Right atrium auricular region (tissue), 2 donors: ENCODE data around the gene SLC6A1. TPM values are rescaled to one million over a fixed set of nuclear protein-coding genes. Genes with fewer than 3 reads are reported as not detected.

Experiments used
- DNase-seq: peaks from one replicate; pipeline ENCODE4 v3.0.0-alpha.2; 2019; ENCODE audit warnings: low spot score
- H3K27ac ChIP-seq, 2 donors: fragments of 200-600 bp; sonication (generic); 1 replicate in 1 of 2; 2 replicates in 1 of 2; pipeline ENCODE4 v1.5.1; 2016 to 2019
- H3K27me3 ChIP-seq, 2 donors: fragments of 200-600 bp; sonication (generic); one replicate each; pipeline versions ENCODE4 v1.5.1 to v1.6.0; 2017 to 2019
- H3K36me3 ChIP-seq: fragments of 200-600 bp; sonication (generic); one replicate; pipeline ENCODE4 v1.5.1; 2016
- H3K4me1 ChIP-seq, 2 donors: fragments of 200-600 bp; sonication (generic); one replicate each; pipeline versions ENCODE4 v1.5.1 to v1.6.0; 2017 to 2019
- H3K4me3 ChIP-seq, 2 donors: fragments of 200-600 bp; sonication (generic); 1 replicate in 1 of 2; 2 replicates in 1 of 2; pipeline ENCODE4 v1.5.1; 2017 to 2019; ENCODE audit warnings: mild to moderate bottlenecking in 1 of 2, moderate library complexity in 1 of 2
- H3K9me3 ChIP-seq, 2 donors: fragments of 200-600 bp; sonication (generic); one replicate each; pipeline ENCODE4 v1.5.1; 2019
- CTCF ChIP-seq, 2 donors: fragments of 200-600 bp; sonication (generic); IDR thresholded peaks; one replicate each; pipeline ENCODE4 v1.5.1; 2019; ENCODE audit warnings: antibody characterized with exemption in 2 of 2
- total RNA-seq, 2 donors: library from RNA; depleted of rRNA; stranded (reverse); fragments of >200 nt; gene quantifications; one replicate each; pipeline ENCODE4 v1.1.0, GENCODE V29; 2016

SLC6A1 gene
- total RNA-seq, 2 donors from 2014 or later: 1.3 to 4.1 TPM

- DNase-seq: no peak
- no peak overlapping the region for H3K4me3 ChIP-seq
- no peak overlapping the region for H3K27ac ChIP-seq
- TF ChIP-seq CTCF (IDR thresholded peaks at IDR 0.05): no peak
- no peaks in the 10 kb centered on the region for H3K36me3 ChIP-seq
- no peaks in the 10 kb centered on the region for H3K4me1 ChIP-seq
- H3K9me3 ChIP-seq: no peaks in the 10 kb centered on the region
- H3K27me3 ChIP-seq: no peaks in the 10 kb centered on the region
These were observed 86.4 kb downstream of the SLC6A1 start for GRCh38 chr3:11078826-11079515.

DNA sequence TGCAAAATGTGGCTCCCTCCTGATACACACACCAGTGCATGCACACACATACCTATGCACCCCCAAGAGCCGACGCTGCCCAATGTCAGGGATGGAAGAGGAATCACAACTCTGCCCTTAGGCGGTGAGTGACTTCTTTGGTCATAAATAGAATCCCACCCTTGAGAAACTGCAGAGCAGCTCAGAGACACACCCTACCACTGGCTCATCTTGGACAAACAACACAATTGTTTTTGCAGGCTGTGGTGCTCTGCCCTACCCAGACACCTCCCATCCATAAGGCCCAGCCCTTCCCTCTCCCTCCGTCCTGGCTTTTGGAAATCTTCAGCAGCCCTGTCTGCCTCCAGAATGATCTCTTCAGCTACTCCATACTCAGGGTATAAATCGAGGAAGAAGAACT is 87.9 kb downstream of the SLC6A1 start:
- no peaks in the 10 kb centered on the region for H3K36me3 ChIP-seq
- no peaks in the 10 kb centered on the region for H3K4me1 ChIP-seq
- no peak for TF ChIP-seq CTCF (IDR thresholded peaks at IDR 0.05)

GRCh38 chr3:11084098-11084497 is 91.5 kb downstream of the SLC6A1 start:
- Histone ChIP-seq H3K36me3 (no peaks in the 10 kb centered on the region), H3K27ac (no peak overlapping the region), H3K4me3 (no peak overlapping the region), H3K27me3 (no peaks in the 10 kb centered on the region), H3K4me1 (no peaks in the 10 kb centered on the region), H3K9me3 (no peaks in the 10 kb centered on the region)
- no peak for TF ChIP-seq CTCF (IDR thresholded peaks at IDR 0.05)
- DNase-seq: no peak

More for the DNA sequence above, 87.9 kb downstream of the SLC6A1 start:
- no peak overlapping the region for H3K4me3 ChIP-seq
- no peaks in the 10 kb centered on the region for H3K27me3 ChIP-seq
- H3K9me3 ChIP-seq: no peaks in the 10 kb centered on the region
- no peak for DNase-seq
- H3K27ac ChIP-seq: no peak overlapping the region

- no peak overlapping the region for H3K4me3 ChIP-seq
- H3K27ac ChIP-seq: no peak overlapping the region
- H3K27me3 ChIP-seq: no peaks in the 10 kb centered on the region
- H3K36me3 ChIP-seq: no peaks in the 10 kb centered on the region
- no peak for TF ChIP-seq CTCF (IDR thresholded peaks at IDR 0.05)
- no peak for DNase-seq
- no peaks in the 10 kb centered on the region for H3K4me1 ChIP-seq
- no peaks in the 10 kb centered on the region for H3K9me3 ChIP-seq
These were observed 92.1 kb downstream of the SLC6A1 start for GRCh38 chr3:11084677-11085076.

GRCh38 chr3:11085093-11085840 is 92.7 kb downstream of the SLC6A1 start:
- no peaks in the 10 kb centered on the region for H3K36me3 ChIP-seq
- no peaks in the 10 kb centered on the region for H3K9me3 ChIP-seq
- no peaks in the 10 kb centered on the region for H3K4me1 ChIP-seq
- no peak for DNase-seq
- H3K4me3 ChIP-seq: no peak overlapping the region
- H3K27ac ChIP-seq: no peak overlapping the region
- TF ChIP-seq CTCF (IDR thresholded peaks at IDR 0.05): no peak
- H3K27me3 ChIP-seq: no peaks in the 10 kb centered on the region
